Motor neuron (in vitro differentiated cells): Measurements from ENCODE around the gene EIF5A. TPM values are rescaled to one million over a fixed set of nuclear protein-coding genes. Genes with fewer than 3 reads are reported as not detected.

Experiments
- ATAC-seq, 8 experiments: fragments of 200-7000 bp; cut with Tn5 transposase; replicated peaks in 6 of 8; 2 replicates each; pipeline ENCODE4 v1.8.0; 2021; ENCODE audit warnings: mild to moderate bottlenecking in 8 of 8, moderate library complexity in 8 of 8
- H3K27ac ChIP-seq, 2 donors: fragments of 250-450 bp; sonication (Bioruptor Pico); 2 replicates each; pipeline ENCODE4 v1.9.0; 2021; ENCODE audit warnings: antibody characterized with exemption in 2 of 2, mild to moderate bottlenecking in 2 of 2, moderate library complexity in 1 of 2
- H3K4me1 ChIP-seq, 2 donors: fragments of 250-450 bp; sonication (Bioruptor Pico); replicated peaks in 1 of 2; 2 replicates each; pipeline ENCODE4 v1.6.1; 2021; ENCODE audit warnings: antibody characterized with exemption in 2 of 2, mild to moderate bottlenecking in 2 of 2, moderate library complexity in 1 of 2
- H3K4me3 ChIP-seq, 5 donors: fragments of 250-450 bp; sonication (Bioruptor Pico); 2 replicates each; pipeline ENCODE4 v1.9.0; 2021; ENCODE audit warnings: antibody characterized with exemption in 5 of 5, mild to moderate bottlenecking in 5 of 5, moderate library complexity in 4 of 5
- WGBS, 10 experiments: fragments of 450-650 bp; shearing (Covaris generic); methylation state at CpG; one replicate each; pipeline ENCODE4 v1.0.0; 2022; 5-methylcytosine and 5-hydroxymethylcytosine counted together
- in situ Hi-C, 9 experiments: fragments of 400-800 bp; cut with MboI; loops; one replicate each; pipeline ENCODE4 v1.15.0; 2021; ENCODE audit warnings: low sequenced_read_pairs in 9 of 9, low pct_unique_long_range_greater_than_20kb in 2 of 9; ENCODE audit not compliant: unreplicated experiment in 9 of 9
- total RNA-seq, 8 experiments: library from RNA; unstranded; fragments of 300-600 nt; gene quantifications; 2 replicates each; pipeline versions ENCODE4 v1.2.3 to v1.2.4, GENCODE V29; 2022

EIF5A gene
- total RNA-seq, 8 experiments from 2014 or later, result 104 to 785 (median 231) TPM

- Histone ChIP-seq H3K27ac (no peak overlapping the region), H3K4me3 (no peak overlapping the region), H3K4me1 (peaks cover 5 to 8% of the 10 kb centered on the region in 2 donors)
- in situ Hi-C loops, result loop anchor here in 1 of 9 experiments (25.0 kb wide), 1 partner anchor 255 kb away; the partner anchor contains the start of genes SLC16A11 and SLC16A13
- no peak for ATAC-seq
- 40 to 100% methylated on average over 1 of the region's 2 CpGs; no CpG with 5 or more reads in 8 of the 10 experiments for WGBS, 10 experiments
Observed at GRCh38 chr17:7292194-7292593, 15.2 kb upstream of the EIF5A start.

- H3K27ac ChIP-seq, result no peak overlapping the region
- 0 to 50% (median 20%) methylated on average over 1 to 5 of the region's 6 CpGs; no CpG with 5 or more reads in 4 of the 10 experiments for WGBS, 10 experiments
- H3K4me1 ChIP-seq, result peaks cover 5 to 8% of the 10 kb centered on the region in 2 donors
- H3K4me3 ChIP-seq, result no peak overlapping the region
- in situ Hi-C loops, result loop anchor here in 1 of 9 experiments (25.0 kb wide), 1 partner anchor 255 kb away; the partner anchor contains the start of genes SLC16A11 and SLC16A13
- no peak for ATAC-seq
Observed at GRCh38 chr17:7292729-7293128, 14.7 kb upstream of the EIF5A start.

- in situ Hi-C loops, result loop anchor here in 1 of 9 experiments (25.0 kb wide), 1 partner anchor 256 kb away; the partner anchor contains the start of genes SLC16A11 and SLC16A13
- H3K4me3 ChIP-seq, result no peak overlapping the region
- 60 to 100% (median 78%) methylated on average over 1 to 6 of the region's 11 CpGs; no CpG with 5 or more reads in 3 of the 10 experiments for WGBS, 10 experiments
- no peak for ATAC-seq
- no peak overlapping the region for H3K27ac ChIP-seq
- peaks cover 5 to 8% of the 10 kb centered on the region in 2 donors for H3K4me1 ChIP-seq
Observed at GRCh38 chr17:7293159-7293558, 14.3 kb upstream of the EIF5A start.

GRCh38 chr17:7293816-7294613 lies 13.4 kb upstream of the EIF5A start:
- Histone ChIP-seq H3K4me3 (peak overlapping the region; percentile 21 to 44 (median 40)), H3K4me1 (peaks cover 5 to 8% of the 10 kb centered on the region in 2 donors), H3K27ac (no peak overlapping the region)
- in situ Hi-C loops, result loop anchor here in 1 of 9 experiments (25.0 kb wide), 1 partner anchor 257 kb away; the partner anchor contains the start of genes SLC16A11 and SLC16A13
- peak in 5 of 8 experiments; percentile 8 to 36 (median 33) for ATAC-seq
- WGBS, 10 experiments, result 0 to 27% (median 6%) methylated on average over 1 to 5 of the region's 75 CpGs; no CpG with 5 or more reads in 6 of the 10 experiments

GRCh38 chr17:7294614-7295153 lies 12.7 kb upstream of the EIF5A start, which contains the start of gene YBX2:
Gene YBX2, minus strand, starts transcription at chr17:7294639. Its CDS starts 139 bp downstream, at chr17:7294500.
- Histone ChIP-seq H3K4me1 (peaks cover 5 to 8% of the 10 kb centered on the region in 2 donors), H3K4me3 (peak within 1 kb of the TSS; percentile 21 to 44 (median 40)), H3K27ac (no peak within 1 kb of the TSS)
- peak in 7 of 8 experiments; percentile 5 to 94 (median 90) for ATAC-seq
- WGBS, 10 experiments, result 0 to 13% (median 2%) methylated on average over 1 to 7 of the region's 57 CpGs; no CpG with 5 or more reads in 4 of the 10 experiments
- in situ Hi-C loops, result loop anchor here in 1 of 9 experiments (25.0 kb wide), 1 partner anchor 257 kb away; the partner anchor contains the start of genes SLC16A11 and SLC16A13

DNA sequence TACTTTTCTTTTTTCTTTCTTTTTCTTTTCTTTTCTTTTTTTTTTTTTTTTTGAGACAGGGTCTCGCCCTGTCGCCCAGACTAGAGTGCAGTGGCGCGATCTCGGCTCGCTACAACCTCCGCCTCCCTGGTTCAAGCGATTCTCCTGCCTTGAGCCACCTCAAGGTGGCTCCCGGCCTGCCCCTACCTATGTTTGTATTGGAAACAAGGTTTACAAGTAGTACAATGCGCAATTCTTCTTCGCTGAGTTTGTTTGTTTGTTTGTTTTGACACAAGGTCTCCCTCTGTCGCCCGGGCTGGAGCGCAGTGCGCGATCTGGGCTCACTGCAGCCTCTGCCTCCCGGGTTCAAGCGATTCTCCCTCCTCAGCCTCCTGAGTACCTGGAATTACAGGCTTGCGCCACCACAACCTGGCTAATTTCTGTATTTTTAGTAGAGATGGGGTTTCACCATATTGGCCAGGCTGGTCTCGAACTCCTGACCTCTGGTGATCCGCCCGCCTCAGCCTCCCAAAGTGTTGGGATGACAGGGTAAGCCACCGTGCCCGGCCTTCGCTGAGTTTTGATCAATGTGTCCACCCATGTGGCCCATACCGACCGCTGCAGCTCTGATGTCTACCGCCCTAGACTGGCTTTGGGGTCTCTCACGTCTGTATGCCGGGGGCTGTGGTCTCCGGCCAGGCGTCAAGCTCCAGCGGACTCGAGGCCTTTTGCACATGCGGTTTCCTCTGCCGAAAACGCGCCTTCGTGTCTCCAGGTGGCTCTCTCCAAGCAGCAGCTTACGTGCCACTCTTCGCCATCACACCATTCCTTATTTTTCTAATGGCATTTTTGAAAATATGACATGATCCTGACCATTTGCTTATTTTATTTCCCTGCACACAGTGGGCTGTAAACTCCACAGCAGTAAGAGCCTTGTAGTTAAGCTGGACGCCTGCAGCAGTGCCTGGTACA lies 11.9 kb upstream of the EIF5A start:
- H3K4me3 ChIP-seq, result peak overlapping the region in 2 of 5 donors; percentile 37 to 41
- H3K27ac ChIP-seq, result no peak overlapping the region
- no peak for ATAC-seq
- peaks cover 5 to 8% of the 10 kb centered on the region in 2 donors for H3K4me1 ChIP-seq
- WGBS, 10 experiments, result 50 to 85% (median 65%) methylated on average over 5 to 27 of the region's 42 CpGs; no CpG with 5 or more reads in 1 of the 10 experiments
- in situ Hi-C loops, result loop anchor here in 1 of 9 experiments (25.0 kb wide), 1 partner anchor 258 kb away; the partner anchor contains the start of genes SLC16A11 and SLC16A13

DNA sequence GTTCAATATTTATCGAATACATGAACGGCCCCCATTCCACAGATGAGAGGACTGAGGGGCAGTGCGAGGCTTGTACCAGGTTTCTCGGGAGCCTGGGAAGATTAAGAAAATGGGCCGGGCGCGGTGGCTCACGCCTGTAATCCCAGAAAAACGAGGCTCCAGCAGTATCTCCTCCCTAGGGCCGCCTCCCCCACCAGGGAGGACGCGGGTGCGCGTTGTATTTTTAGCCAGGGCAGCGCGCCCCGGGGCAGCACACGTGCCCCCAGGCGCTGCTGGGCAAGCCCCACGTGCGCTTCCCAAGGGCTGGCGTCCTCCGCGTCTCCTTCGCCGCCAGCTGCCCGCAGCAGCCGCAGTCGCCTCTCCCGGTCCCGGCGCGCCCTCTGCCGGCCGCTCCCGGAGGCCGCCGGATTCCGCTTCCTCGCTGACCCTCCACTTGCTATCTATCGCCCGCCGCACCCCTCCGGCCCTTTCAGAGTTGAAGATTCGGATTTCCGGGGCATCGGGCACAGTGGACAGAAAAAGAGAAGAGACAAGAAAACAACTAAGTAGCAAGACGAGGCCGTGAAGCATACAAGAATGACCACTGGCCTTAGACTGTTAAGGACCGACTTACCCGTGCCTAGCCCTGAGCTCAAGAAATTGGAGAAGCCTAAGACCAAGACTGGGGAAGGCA lies 11.1 kb upstream of the EIF5A start:
- ATAC-seq, result peak; percentile 44 to 90 (median 56)

DNA sequence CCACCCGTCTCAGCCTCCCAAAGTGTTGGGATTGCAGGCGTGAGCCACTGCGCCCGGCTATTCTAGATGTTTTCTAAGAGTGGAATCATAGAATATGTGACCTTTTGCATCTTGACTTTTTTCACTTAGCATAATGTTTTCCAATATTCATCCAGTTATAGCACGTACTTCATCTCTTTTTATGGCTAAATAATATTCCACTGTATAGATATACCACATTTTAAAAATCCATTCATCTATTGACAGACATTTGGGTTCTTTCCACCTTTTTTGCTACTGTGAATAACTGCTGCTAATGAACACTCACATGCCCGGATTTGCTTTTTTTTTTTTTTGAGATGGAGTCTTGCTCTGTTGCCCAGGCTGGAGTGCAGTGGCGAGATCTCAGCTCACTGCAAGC lies 3.2 kb upstream of the EIF5A start:
- 53 to 100% (median 73%) methylated on average over 1 to 6 of the region's 7 CpGs; no CpG with 5 or more reads in 2 of the 10 experiments for WGBS, 10 experiments
- ATAC-seq, result no peak
- Histone ChIP-seq H3K27ac (no peak overlapping the region), H3K4me3 (no peak overlapping the region), H3K4me1 (peaks cover 6 to 7% of the 10 kb centered on the region in 2 donors)
- in situ Hi-C loops, result no loop called here

More for the DNA sequence above, 11.1 kb upstream of the EIF5A start:
- Histone ChIP-seq H3K27ac (no peak overlapping the region), H3K4me1 (peaks cover 5 to 8% of the 10 kb centered on the region in 2 donors), H3K4me3 (peak overlapping the region in 3 of 5 donors; percentile 7 to 15 (median 13))
- 0 to 10% (median 2%) methylated on average over 1 to 17 of the region's 51 CpGs; no CpG with 5 or more reads in 1 of the 10 experiments for WGBS, 10 experiments
- in situ Hi-C loops, result loop anchor here in 1 of 9 experiments (25.0 kb wide), 1 partner anchor 259 kb away; the partner anchor contains the start of genes SLC16A11 and SLC16A13

GRCh38 chr17:7307686-7308624 lies 527 bp downstream of the EIF5A start:
- Histone ChIP-seq H3K27ac (peak overlapping the region; percentile 96 to 97), H3K4me3 (peak overlapping the region; percentile 75 to 90 (median 83)), H3K4me1 (peaks cover 9 to 12% of the 10 kb centered on the region in 2 donors)
- ATAC-seq, result peak; percentile 6 to 15 (median 11)
- in situ Hi-C loops, result no loop called here
- 0% methylated on average over 1 to 3 of the region's 104 CpGs; no CpG with 5 or more reads in 7 of the 10 experiments for WGBS, 10 experiments

- in situ Hi-C loops, result no loop called here
- peak overlapping the region; percentile 75 to 90 (median 83) for H3K4me3 ChIP-seq
- peaks cover 11 to 14% of the 10 kb centered on the region in 2 donors for H3K4me1 ChIP-seq
- 0 to 4% (median 0%) methylated on average over 1 to 4 of the region's 14 CpGs; no CpG with 5 or more reads in 3 of the 10 experiments for WGBS, 10 experiments
- ATAC-seq, result peak in 3 of 8 experiments; percentile 12 to 19 (median 12)
- H3K27ac ChIP-seq, result peak overlapping the region; percentile 96 to 97
Observed at GRCh38 chr17:7308625-7309433, 1.4 kb downstream of the EIF5A start.
